K562 (cell line): Measurements from ENCODE around the gene NCOA1. TPM values are rescaled to one million over a fixed set of nuclear protein-coding genes. Genes with fewer than 3 reads are reported as not detected.

Source experiments
- RBFOX2 ChIP-seq: fragments of 200-400 bp; formaldehyde crosslinking; IDR thresholded peaks from 2 replicates; pipeline ENCODE4 v1.6.1; 2017; ENCODE audit warnings: low read depth, mild to moderate bottlenecking, low read length, moderate library complexity
- polyA plus RNA-seq, 8 experiments: library from polyadenylated mRNA; depleted of rRNA in 4 of 8; stranded (reverse) in 5 of 8; unstranded in 3 of 8; fragments of >200 nt; fragmentation: Nextera tagmentation in 2 of 8; fragmentation: Illumina TruSeq in 1 of 8; extraction: Ambion mirVana in 2 of 8; extraction: Trizol in 1 of 8; gene quantifications; 2 replicates each; pipeline versions ENCODE4 v1.2.1 to v1.2.3, GENCODE V29; 2011 to 2014; ENCODE audit warnings: inconsistent platforms in 1 of 8, missing spikeins in 1 of 8
- total RNA-seq, 7 experiments: library from RNA; depleted of rRNA in 6 of 7; stranded (reverse); fragments of >200 nt in 6 of 7; fragmentation: Illumina TruSeq in 2 of 7; extraction: Trizol in 2 of 7; gene quantifications; 2 replicates each; pipeline versions ENCODE4 v1.2.1 to v1.2.3, GENCODE V29; 2011 to 2021; ENCODE audit warnings: low replicate concordance in 1 of 7
- TF ChIP-seq, protein P1 (sequence below): fragments of 450-650 bp; IDR thresholded peaks from 2 replicates; pipeline ENCODE4 v1.6.1; 2016; ENCODE audit warnings: low read depth

The NCOA1 gene
- total and polyA plus RNA-seq, 9 of the 15 experiments (the other 6 are each of a cell fraction or from before 2014, with no cell fraction given), result 4.9 to 25.7 (median 17.0) TPM

DNA sequence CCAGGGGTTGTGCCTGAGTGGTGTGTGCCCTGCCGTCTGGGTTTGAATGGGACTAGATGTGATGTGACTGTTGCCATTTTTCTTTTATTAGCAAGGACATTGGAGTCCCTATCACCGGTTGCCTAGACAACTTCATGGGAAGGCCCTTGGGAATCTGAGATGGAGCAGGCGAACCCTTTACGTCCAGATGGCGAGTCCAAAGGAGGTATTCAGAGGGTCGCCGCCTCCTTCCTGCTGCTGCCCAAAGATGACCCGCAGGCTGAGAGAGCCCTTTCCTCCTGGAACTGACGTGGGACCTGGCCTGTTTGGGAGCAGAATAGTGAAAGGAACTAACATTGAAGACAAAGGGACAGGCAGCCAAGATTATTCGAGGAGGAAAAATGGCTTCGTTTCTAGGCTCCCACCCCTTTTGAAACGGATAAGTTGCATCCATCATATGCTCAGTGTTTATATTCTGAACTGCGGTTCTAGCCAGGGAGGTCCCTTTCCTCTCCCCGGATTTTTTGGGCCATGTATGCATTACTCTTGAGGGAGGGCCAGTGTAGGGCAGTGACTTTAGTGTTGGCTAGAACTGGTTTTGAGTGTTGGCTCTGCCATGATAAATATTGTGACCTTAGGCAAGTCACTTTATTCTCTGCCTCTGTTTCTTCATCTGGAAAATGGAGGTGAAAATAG is 302.8 kb downstream of the NCOA1 start (continued):
- TF ChIP-seq, protein P1, sequence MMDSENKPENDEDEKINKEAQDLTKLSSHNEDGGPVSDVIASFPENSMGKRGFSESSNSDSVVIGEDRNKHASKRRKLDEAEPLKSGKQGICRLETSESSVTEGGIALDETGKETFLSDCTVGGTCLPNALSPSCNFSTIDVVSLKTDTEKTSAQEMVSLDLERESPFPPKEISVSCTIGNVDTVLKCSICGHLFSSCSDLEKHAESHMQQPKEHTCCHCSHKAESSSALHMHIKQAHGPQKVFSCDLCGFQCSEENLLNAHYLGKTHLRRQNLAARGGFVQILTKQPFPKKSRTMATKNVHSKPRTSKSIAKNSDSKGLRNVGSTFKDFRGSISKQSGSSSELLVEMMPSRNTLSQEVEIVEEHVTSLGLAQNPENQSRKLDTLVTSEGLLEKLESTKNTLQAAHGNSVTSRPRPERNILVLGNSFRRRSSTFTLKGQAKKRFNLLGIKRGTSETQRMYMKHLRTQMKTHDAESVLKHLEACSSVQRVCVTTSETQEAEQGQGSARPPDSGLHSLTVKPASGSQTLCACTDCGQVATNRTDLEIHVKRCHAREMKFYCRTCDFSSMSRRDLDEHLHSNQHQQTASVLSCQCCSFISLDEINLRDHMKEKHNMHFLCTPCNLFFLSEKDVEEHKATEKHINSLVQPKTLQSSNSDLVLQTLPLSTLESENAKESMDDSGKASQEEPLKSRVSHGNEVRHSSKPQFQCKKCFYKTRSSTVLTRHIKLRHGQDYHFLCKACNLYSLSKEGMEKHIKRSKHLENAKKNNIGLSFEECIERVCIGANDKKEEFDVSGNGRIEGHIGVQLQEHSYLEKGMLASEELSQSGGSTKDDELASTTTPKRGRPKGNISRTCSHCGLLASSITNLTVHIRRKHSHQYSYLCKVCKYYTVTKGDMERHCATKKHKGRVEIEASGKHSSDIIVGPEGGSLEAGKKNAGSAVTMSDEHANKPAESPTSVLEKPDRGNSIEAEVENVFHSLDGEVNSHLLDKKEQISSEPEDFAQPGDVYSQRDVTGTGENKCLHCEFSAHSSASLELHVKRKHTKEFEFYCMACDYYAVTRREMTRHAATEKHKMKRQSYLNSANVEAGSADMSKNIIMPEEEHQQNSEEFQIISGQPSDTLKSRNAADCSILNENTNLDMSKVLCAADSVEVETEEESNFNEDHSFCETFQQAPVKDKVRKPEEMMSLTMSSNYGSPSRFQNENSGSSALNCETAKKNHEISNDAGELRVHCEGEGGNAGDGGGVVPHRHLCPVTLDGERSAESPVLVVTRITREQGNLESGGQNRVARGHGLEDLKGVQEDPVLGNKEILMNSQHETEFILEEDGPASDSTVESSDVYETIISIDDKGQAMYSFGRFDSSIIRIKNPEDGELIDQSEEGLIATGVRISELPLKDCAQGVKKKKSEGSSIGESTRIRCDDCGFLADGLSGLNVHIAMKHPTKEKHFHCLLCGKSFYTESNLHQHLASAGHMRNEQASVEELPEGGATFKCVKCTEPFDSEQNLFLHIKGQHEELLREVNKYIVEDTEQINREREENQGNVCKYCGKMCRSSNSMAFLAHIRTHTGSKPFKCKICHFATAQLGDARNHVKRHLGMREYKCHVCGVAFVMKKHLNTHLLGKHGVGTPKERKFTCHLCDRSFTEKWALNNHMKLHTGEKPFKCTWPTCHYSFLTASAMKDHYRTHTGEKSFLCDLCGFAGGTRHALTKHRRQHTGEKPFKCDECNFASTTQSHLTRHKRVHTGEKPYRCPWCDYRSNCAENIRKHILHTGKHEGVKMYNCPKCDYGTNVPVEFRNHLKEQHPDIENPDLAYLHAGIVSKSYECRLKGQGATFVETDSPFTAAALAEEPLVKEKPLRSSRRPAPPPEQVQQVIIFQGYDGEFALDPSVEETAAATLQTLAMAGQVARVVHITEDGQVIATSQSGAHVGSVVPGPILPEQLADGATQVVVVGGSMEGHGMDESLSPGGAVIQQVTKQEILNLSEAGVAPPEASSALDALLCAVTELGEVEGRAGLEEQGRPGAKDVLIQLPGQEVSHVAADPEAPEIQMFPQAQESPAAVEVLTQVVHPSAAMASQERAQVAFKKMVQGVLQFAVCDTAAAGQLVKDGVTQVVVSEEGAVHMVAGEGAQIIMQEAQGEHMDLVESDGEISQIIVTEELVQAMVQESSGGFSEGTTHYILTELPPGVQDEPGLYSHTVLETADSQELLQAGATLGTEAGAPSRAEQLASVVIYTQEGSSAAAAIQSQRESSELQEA, result no peak
- TF ChIP-seq RBFOX2, result no peak
